PC-9 (cell line): ENCODE data around the gene FAHD1. TPM values are rescaled to one million over a fixed set of nuclear protein-coding genes. Genes with fewer than 3 reads are reported as not detected.

Experiments used
- Bru-seq: library from RNA; stranded (reverse); fragments of 400-500 nt; gene quantifications from one replicate; lab custom pipeline; 2021; lab: Mats Ljungman, UMichigan
- BruChase-seq, 2 experiments: library from RNA; stranded (reverse); fragments of 400-500 nt; gene quantifications; one replicate each; lab custom pipeline; 2021; lab: Mats Ljungman, UMichigan
- BruUV-seq: library from RNA; stranded (reverse); fragments of 400-500 nt; replicated peaks from 2 replicates; lab custom pipeline; 2021; lab: Mats Ljungman, UMichigan
- CTCF ChIA-PET: fragments of 300-600 bp; sonication (Branson Sonifier 250); formaldehyde crosslinking; loops from one replicate; lab custom pipeline; 2022; ENCODE audit warnings: antibody characterized with exemption; lab: Charles Lee
- POLR2A ChIA-PET: fragments of 300-600 bp; sonication (Branson Sonifier 250); formaldehyde crosslinking; loops from one replicate; lab custom pipeline; 2022; ENCODE audit warnings: antibody characterized with exemption; ENCODE audit not compliant: unreplicated experiment; lab: Charles Lee
- DNase-seq, 2 experiments: peaks; one replicate each; pipeline versions ENCODE4 v3.0.0 to v3.0.0-alpha.2; 2015 to 2022; ENCODE audit warnings: mixed read lengths in 1 of 2
- H2AFZ ChIP-seq: fragments of 200-600 bp; sonication (generic); 2 replicates; pipeline ENCODE4 v1.8.1; 2017; ENCODE audit warnings: antibody characterized with exemption
- H3F3A ChIP-seq: fragments of 200-600 bp; sonication (generic); 2 replicates; pipeline ENCODE4 v1.8.1; 2017; ENCODE audit warnings: antibody characterized with exemption, mild to moderate bottlenecking, low read depth; ENCODE audit not compliant: insufficient read depth
- H3K27ac ChIP-seq: fragments of 200-600 bp; sonication (generic); 2 replicates; pipeline ENCODE4 v1.6.1; 2016; ENCODE audit warnings: mixed run types
- H3K27me3 ChIP-seq: fragments of 200-600 bp; sonication (generic); 2 replicates; pipeline ENCODE4 v1.6.1; 2016; ENCODE audit warnings: low read depth, mixed run types; ENCODE audit not compliant: insufficient read depth
- H3K36me3 ChIP-seq: fragments of 200-600 bp; sonication (generic); 2 replicates; pipeline ENCODE4 v1.6.1; 2016; ENCODE audit warnings: low read depth, mixed run types
- H3K4me1 ChIP-seq: fragments of 200-600 bp; sonication (generic); replicated peaks from 2 replicates; pipeline ENCODE4 v1.6.1; 2016; ENCODE audit warnings: mixed run types; ENCODE audit not compliant: insufficient read depth
- H3K4me2 ChIP-seq: fragments of 200-600 bp; sonication (generic); 2 replicates; pipeline ENCODE4 v1.6.1; 2017; ENCODE audit warnings: mixed run types
- H3K4me3 ChIP-seq: fragments of 200-600 bp; sonication (generic); 2 replicates; pipeline ENCODE4 v1.6.1; 2016; ENCODE audit warnings: mixed run types
- H3K79me2 ChIP-seq: fragments of 200-600 bp; sonication (generic); 2 replicates; pipeline ENCODE4 v1.6.1; 2017; ENCODE audit warnings: low read depth, mixed run types
- H3K9me2 ChIP-seq: fragments of 200-600 bp; sonication (generic); 2 replicates; pipeline ENCODE4 v1.8.1; 2017; ENCODE audit warnings: mild to moderate bottlenecking; ENCODE audit not compliant: insufficient read depth
- H3K9me3 ChIP-seq: fragments of 200-600 bp; sonication (generic); 2 replicates; pipeline ENCODE4 v1.8.1; 2016; ENCODE audit warnings: low read depth; ENCODE audit not compliant: insufficient read depth
- H4K20me1 ChIP-seq: fragments of 200-600 bp; sonication (generic); 2 replicates; pipeline ENCODE4 v1.8.1; 2017; ENCODE audit not compliant: insufficient read depth
- CTCF ChIP-seq: fragments of 200-600 bp; sonication (generic); conservative IDR thresholded peaks from 2 replicates; pipeline ENCODE4 v1.6.1; 2017; ENCODE audit warnings: mixed run types, antibody characterized with exemption, mild to moderate bottlenecking, moderate library complexity
- EZH2 ChIP-seq: fragments of 200-600 bp; sonication (generic); IDR thresholded peaks from 2 replicates; pipeline ENCODE4 v1.8.0; 2017; ENCODE audit warnings: antibody characterized with exemption, low read depth
- intact Hi-C: fragments of 100-400 bp; cut with micrococcal nuclease; formaldehyde crosslinking; loops from one replicate; pipeline ENCODE4 v1.10.0; 2022; ENCODE audit not compliant: unreplicated experiment
- long read RNA-seq: library from polyadenylated mRNA; stranded (forward); transcript quantifications from one replicate; pipeline ENCODE4 v2.0.0, GENCODE V29; 2022
- total RNA-seq: library from RNA; stranded (reverse); gene quantifications from 2 replicates; pipeline ENCODE4 v1.2.3, GENCODE V29; 2021

Gene FAHD1
- total RNA-seq: 26.8 and 41.2 TPM in 2 replicates
- Bru-seq, nascent RNA: percentile 54 among the genes with signal in this experiment
- BruChase-seq, experiment 1, labeled RNA remaining after a 2-hour chase: percentile 58 among the genes with signal in this experiment
- BruChase-seq, experiment 2, labeled RNA remaining after a 6-hour chase: percentile 71 among the genes with signal in this experiment
- long read RNA-seq, transcript FAHD1-203 (1 exons, 1,974 nt): major isoform, 91 of 96 reads
- long read RNA-seq, partial matches to known transcripts: 0 of 96 reads
- long read RNA-seq, other reads (novel, unspliced or antisense): 1 of 96 reads

- Histone ChIP-seq H3K27ac (0 out of 2 replicates have a peak within 1 kb of the TSS, but pooled peaks have one; percentile 5), H3F3A (peaks cover 30% of the 10 kb centered on the region; the same call in 1 of the 2 replicates), H3K4me3 (peak within 1 kb of the TSS; percentile 74), H3K4me2 (peak within 1 kb of the TSS; percentile 94), H3K27me3 (no peaks in the 10 kb centered on the region), H3K9me2 (no peaks in the 10 kb centered on the region), H4K20me1 (peaks cover 18% of the 10 kb centered on the region; the same call in 1 of the 2 replicates), H3K4me1 (peaks cover 28% of the 10 kb centered on the region), H3K36me3 (no peaks in the 10 kb centered on the region), H3K9me3 (no peaks in the 10 kb centered on the region), H2AFZ (peak within 1 kb of the TSS; percentile 89), H3K79me2 (peaks cover 41% of the 10 kb centered on the region)
- CTCF ChIA-PET: interaction anchor here (0.5 to 0.6 kb wide), 3 partner anchors 103 to 409 kb away, joined by 3 read pairs; no protein-coding TSS in a partner anchor
- no peak for TF ChIP-seq CTCF
- DNase-seq: peak; percentile 80 to 96
- intact Hi-C loops: no loop called here
- POLR2A ChIA-PET: interaction anchor here (0.6 to 0.7 kb wide), 4 partner anchors 97 to 495 kb away, joined by 3 to 19 read pairs (median 4); no protein-coding TSS in a partner anchor
- BruUV-seq: no TSS peak
Observed at GRCh38 chr16:1826691-1827573, at the start of gene FAHD1, which contains the start of gene HAGH. Gene FAHD1, plus strand, starts transcription at chr16:1827206. Its CDS starts 33 bp downstream, at chr16:1827239. Gene HAGH, minus strand, starts transcription at chr16:1826825. Its CDS starts 38 bp downstream, at chr16:1826787.

DNA sequence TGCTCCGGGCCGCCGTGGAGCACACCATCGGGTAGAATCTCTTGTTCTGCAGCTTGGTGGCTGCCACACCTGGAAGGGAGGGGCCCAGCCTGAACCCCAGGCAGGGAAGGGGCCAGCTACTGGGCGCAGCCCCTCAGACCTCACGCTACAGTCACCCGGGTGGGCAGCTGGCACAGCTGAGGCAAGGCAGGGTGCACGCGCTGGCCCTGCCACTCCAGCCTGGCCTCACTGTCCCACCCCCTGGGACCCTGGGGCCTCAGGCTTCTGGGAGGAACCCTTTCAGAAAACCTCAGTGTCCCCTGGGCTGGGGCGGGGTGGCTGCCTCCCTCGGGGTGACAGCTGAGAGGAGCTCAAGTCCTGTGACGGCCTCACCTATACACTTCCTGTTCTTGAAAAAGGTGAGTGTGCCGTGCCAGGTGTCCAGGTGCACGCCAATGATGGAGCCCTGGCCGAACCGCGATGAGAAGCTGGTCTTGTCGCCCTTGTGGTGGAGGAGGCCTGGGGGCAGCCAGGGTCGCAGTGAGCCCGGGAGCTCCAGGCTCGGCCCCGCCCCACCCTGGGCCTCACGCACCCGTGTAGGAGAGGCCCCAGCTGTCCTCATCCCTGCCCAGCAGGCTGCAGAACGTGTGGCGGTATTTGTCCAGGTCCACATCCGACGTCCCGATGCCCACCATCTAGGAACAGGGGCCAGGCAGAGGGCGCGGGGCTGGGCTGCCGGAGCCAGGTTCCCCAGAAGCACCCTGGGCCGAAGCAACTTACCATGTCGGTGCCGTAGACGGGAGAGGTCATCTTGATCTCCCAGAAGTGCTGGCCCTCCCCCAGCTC lies 49.4 kb upstream of the FAHD1 start:
- H3K36me3 ChIP-seq: 0 out of 2 replicates have a peak, but pooled peaks cover 8% of the 10 kb centered on the region
- no peak overlapping the region for H3K4me3 ChIP-seq
- H3K27me3 ChIP-seq: no peaks in the 10 kb centered on the region
- no peak for TF ChIP-seq EZH2
- no peak for TF ChIP-seq CTCF
- POLR2A ChIA-PET: no interaction called here
- H3K9me3 ChIP-seq: no peaks in the 10 kb centered on the region
- intact Hi-C loops: no loop called here
- CTCF ChIA-PET: interaction anchor here (0.5 kb wide), 1 partner anchor 152 kb away, joined by 4 read pairs; no protein-coding TSS in a partner anchor
- H3K9me2 ChIP-seq: no peaks in the 10 kb centered on the region
- no peak overlapping the region for H3K27ac ChIP-seq
- no peak overlapping the region for H2AFZ ChIP-seq
- H3K4me1 ChIP-seq: peaks cover 18% of the 10 kb centered on the region
- H3K79me2 ChIP-seq: peaks cover 45% of the 10 kb centered on the region
- no peak for DNase-seq
- BruUV-seq: no TSS peak
- H4K20me1 ChIP-seq: peaks cover 49% of the 10 kb centered on the region
- peaks cover 41% of the 10 kb centered on the region for H3F3A ChIP-seq
- no peak overlapping the region for H3K4me2 ChIP-seq
